Loucy (cell line): ENCODE data around the gene CDK3.

Source experiments
- CTCF ChIP-seq: fragments of 200-600 bp; sonication (generic); conservative IDR thresholded peaks from 2 replicates; pipeline ENCODE4 v1.5.1; 2014; ENCODE audit warnings: mild to moderate bottlenecking, antibody characterized with exemption, low read length
- EZH2phosphoT487 ChIP-seq: fragments of 200-600 bp; IDR thresholded peaks from 2 replicates; pipeline ENCODE4 v1.6.1; 2018; ENCODE audit warnings: antibody characterized with exemption, mild to moderate bottlenecking, moderate library complexity, borderline replicate concordance

- no peak for TF ChIP-seq EZH2phosphoT487
- peak; percentile 84 for TF ChIP-seq CTCF
Measured at GRCh38 chr17:76000016-76000754, 470 bp upstream of the CDK3 start.
